Activated CD4-positive, alpha-beta T cell treated with anti-CD3 and anti-CD28 coated beads, Interleukin-2, amount 10 ng/mL, durations not matched to agents 7 days and 5 days (primary cell): ENCODE measurements around the gene MYL9. TPM values are rescaled to one million over a fixed set of nuclear protein-coding genes. Genes with fewer than 3 reads are reported as not detected.

Experiments used
- CTCF ChIA-PET: fragments of 350-600 bp; sonication (Branson Sonifier 250); formaldehyde crosslinking; loops from one replicate; lab custom pipeline; 2021; ENCODE audit warnings: antibody characterized with exemption; lab: Charles Lee
- POLR2A ChIA-PET: fragments of 350-600 bp; sonication (Branson Sonifier 250); formaldehyde crosslinking; loops from one replicate; lab custom pipeline; 2021; ENCODE audit warnings: antibody characterized with exemption; lab: Charles Lee
- DNase-seq: peaks from one replicate; pipeline ENCODE4 v3.0.0-alpha.2; 2020
- H3K27ac Mint-ChIP-seq: one replicate; pipeline ENCODE4 v1.8.0; 2021; ENCODE audit warnings: mild to moderate bottlenecking, moderate library complexity, mixed read lengths
- H3K27me3 Mint-ChIP-seq: one replicate; pipeline ENCODE4 v1.8.0; 2021; ENCODE audit warnings: mixed read lengths
- H3K36me3 Mint-ChIP-seq: one replicate; pipeline ENCODE4 v1.8.0; 2021; ENCODE audit warnings: low read depth, mixed read lengths
- H3K4me1 Mint-ChIP-seq: one replicate; pipeline ENCODE4 v1.8.0; 2021; ENCODE audit warnings: mixed read lengths
- H3K4me3 Mint-ChIP-seq: one replicate; pipeline ENCODE4 v1.8.0; 2021; ENCODE audit warnings: mild to moderate bottlenecking, moderate library complexity, mixed read lengths
- H3K9me3 Mint-ChIP-seq: one replicate; pipeline ENCODE4 v1.8.0; 2021; ENCODE audit warnings: mixed read lengths
- total RNA-seq, 2 experiments: library from RNA; stranded (reverse); gene quantifications; one replicate each; pipeline ENCODE4 v1.2.3, GENCODE V29; 2021

The MYL9 gene
- total RNA-seq, 2 experiments from 2014 or later: 0.25 to 0.42 TPM

DNA sequence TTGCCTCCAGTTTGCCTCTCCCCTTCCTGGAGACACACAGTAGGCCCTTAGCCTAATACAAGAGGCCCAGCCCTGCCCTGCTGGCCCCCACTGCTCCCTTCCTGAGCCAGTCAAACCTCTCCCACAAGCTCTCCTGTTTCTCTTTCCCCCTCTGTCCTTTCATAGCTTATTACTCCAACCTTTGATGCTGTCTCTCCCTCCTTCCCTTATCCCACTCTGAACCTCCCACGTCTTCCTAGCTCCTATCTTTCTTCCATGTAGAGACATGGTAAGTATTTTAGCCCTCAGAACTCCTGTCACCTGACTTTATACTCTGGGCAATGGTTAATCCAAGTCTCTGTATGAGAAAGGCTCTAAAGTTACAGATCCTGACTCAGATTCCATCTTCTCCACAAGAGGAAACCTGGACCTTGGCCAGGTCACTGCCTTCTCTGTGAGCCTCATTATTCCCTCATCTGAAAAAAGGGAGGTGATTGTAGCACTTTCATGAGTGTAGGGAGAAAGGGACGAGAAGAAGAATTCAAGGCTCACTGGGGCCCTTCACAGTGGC, 38.8 kb downstream of the MYL9 start:
- Mint-ChIP-seq H3K4me3 (no peak overlapping the region), H3K4me1 (peaks cover 44% of the 10 kb centered on the region), H3K36me3 (peaks cover 52% of the 10 kb centered on the region), H3K27ac (peak overlapping the region; percentile 6), H3K9me3 (no peaks in the 10 kb centered on the region), H3K27me3 (no peaks in the 10 kb centered on the region)
- DNase-seq: no peak
- ChIA-PET CTCF (interaction anchor here (1.1 to 2.6 kb wide), 4 partner anchors 8 to 26 kb away, joined by 5 to 13 read pairs (median 9); partner anchors contain the start of gene RAB5IF), POLR2A (interaction anchor here (0.5 kb wide), 1 partner anchor 507 kb away, joined by 3 read pairs; no protein-coding TSS in a partner anchor)

DNA sequence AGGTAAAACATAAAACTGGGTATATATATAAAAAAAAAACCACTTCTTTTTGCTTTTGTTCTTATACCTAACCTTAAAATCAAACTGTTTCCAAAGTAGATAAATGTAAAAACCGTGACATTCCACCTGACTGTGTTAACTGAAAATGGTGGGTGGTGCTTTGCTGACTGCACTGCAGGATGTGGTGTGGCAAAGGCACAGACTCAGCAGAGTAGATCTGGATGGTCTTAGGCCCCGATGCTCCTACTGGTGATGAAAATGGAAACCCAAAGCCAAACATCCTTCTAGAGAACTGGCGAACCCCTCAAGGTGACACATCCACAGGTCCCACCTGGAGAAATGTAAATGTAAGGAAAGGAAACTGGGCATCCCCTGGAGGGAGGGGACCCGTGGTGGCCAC, 41.0 kb downstream of the MYL9 start:
- Mint-ChIP-seq H3K27me3 (no peaks in the 10 kb centered on the region), H3K36me3 (peaks cover 39% of the 10 kb centered on the region), H3K27ac (peak overlapping the region; percentile 86), H3K4me3 (no peak overlapping the region), H3K9me3 (no peaks in the 10 kb centered on the region), H3K4me1 (peaks cover 38% of the 10 kb centered on the region)
- ChIA-PET POLR2A (interaction anchor here (0.7 kb wide), 1 partner anchor 91 kb away, joined by 3 read pairs; no protein-coding TSS in a partner anchor), CTCF (interaction anchor here (1.7 kb wide), 1 partner anchor 16 kb away, joined by 4 read pairs; no protein-coding TSS in a partner anchor)
- peak; percentile 60 for DNase-seq

DNA sequence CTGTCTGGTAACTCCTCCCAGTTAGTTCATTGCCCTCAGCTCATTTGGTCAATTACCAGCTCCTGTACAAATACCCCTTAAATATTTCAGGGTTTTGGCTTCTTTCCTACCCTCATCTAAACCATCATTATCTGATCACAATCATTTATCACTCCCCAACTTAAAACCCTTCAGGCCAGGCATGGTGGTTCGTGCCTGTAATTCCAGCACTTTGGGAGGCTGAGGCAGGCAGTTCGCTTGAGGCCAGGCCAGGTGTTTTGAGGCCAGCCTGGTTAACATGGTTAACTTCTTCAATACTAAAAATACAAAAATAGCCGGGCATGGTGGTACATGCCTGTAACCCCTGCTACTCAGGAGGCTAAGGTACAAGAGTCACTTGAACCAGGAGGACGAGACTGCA, 41.5 kb downstream of the MYL9 start:
- H3K27me3 Mint-ChIP-seq: no peaks in the 10 kb centered on the region
- no peak for DNase-seq
- CTCF ChIA-PET: interaction anchor here (0.7 to 1.7 kb wide), 2 partner anchors 16 to 41 kb away, joined by 4 read pairs; no protein-coding TSS in a partner anchor
- POLR2A ChIA-PET: no interaction called here
- peaks cover 40% of the 10 kb centered on the region for H3K36me3 Mint-ChIP-seq
- no peak overlapping the region for H3K4me3 Mint-ChIP-seq
- H3K9me3 Mint-ChIP-seq: no peaks in the 10 kb centered on the region
- H3K4me1 Mint-ChIP-seq: peaks cover 43% of the 10 kb centered on the region
- peak overlapping the region; percentile 86 for H3K27ac Mint-ChIP-seq

DNA sequence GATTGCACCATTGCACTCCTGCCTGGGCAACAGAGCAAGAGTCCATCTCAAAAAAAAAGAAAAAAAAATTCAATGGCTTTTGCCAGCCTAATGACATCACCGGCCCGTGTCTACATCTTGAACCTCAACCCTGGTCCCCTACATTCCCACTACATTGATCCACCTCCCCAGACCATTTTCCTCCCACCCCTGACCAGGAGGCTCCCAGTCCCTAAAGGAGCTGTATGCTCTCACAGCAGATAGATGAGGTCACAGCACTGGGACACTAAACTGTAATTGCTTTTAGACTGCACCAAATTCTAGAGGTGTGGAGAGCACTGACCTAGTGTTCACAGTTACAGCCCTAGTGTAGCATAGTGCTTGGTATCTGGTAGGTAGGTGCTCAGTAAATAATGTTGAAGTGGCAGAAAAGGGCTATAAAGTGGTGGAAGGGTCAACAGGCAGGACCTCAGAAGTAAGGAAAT, 42.7 kb downstream of the MYL9 start:
- no peaks in the 10 kb centered on the region for H3K9me3 Mint-ChIP-seq
- H3K4me3 Mint-ChIP-seq: no peak overlapping the region
- POLR2A ChIA-PET: no interaction called here
- H3K27ac Mint-ChIP-seq: peak overlapping the region; percentile 0
- peaks cover 36% of the 10 kb centered on the region for H3K36me3 Mint-ChIP-seq
- H3K4me1 Mint-ChIP-seq: peaks cover 47% of the 10 kb centered on the region
- DNase-seq: no peak
- CTCF ChIA-PET: interaction anchor here (0.6 to 2.0 kb wide), 5 partner anchors 10 to 171 kb away, joined by 3 to 6 read pairs (median 4); partner anchors contain the start of gene TGIF2
- H3K27me3 Mint-ChIP-seq: no peaks in the 10 kb centered on the region

DNA sequence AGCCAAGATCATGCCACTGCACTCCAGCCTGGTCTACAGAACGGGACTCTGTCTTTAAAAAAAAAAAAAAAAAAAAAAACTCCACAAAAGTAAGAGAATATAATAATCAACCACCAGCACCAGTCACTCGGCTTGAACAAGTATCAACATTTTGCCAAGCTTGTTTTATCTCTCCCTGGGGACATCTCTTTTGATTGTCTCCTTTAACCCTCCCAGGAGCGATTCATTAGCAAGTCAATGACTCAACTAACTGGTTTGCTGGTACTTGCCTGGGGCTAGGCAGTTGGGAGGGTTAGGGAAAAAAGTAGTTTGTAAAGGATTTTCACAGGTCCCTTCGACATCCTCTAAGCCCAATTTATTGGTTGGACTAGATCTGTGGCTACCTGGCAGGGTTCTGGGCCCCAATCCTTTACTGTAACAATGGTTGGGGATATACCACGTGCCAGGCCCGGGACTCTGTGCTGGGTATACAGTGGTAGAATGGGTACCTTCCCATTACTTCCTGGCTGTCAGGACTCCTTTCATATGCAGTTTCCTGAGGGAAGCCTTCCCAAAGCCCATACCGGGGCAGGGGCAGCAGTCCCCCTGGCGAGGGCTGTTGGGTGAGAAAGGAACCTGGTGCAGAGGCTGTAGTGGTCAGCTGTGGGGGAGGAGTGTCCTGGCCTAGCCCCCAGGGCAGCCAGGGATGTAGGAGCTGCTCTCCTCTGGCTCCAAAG, 44.2 kb downstream of the MYL9 start:
- Mint-ChIP-seq H3K4me1 (peaks cover 43% of the 10 kb centered on the region), H3K4me3 (no peak overlapping the region), H3K27me3 (no peaks in the 10 kb centered on the region), H3K27ac (no peak overlapping the region), H3K36me3 (peaks cover 22% of the 10 kb centered on the region), H3K9me3 (no peaks in the 10 kb centered on the region)
- POLR2A ChIA-PET: no interaction called here
- CTCF ChIA-PET: interaction anchor here (0.9 to 2.0 kb wide), 5 partner anchors 8 to 169 kb away, joined by 4 to 6 read pairs (median 4); partner anchors contain the start of gene TGIF2
- DNase-seq: no peak

DNA sequence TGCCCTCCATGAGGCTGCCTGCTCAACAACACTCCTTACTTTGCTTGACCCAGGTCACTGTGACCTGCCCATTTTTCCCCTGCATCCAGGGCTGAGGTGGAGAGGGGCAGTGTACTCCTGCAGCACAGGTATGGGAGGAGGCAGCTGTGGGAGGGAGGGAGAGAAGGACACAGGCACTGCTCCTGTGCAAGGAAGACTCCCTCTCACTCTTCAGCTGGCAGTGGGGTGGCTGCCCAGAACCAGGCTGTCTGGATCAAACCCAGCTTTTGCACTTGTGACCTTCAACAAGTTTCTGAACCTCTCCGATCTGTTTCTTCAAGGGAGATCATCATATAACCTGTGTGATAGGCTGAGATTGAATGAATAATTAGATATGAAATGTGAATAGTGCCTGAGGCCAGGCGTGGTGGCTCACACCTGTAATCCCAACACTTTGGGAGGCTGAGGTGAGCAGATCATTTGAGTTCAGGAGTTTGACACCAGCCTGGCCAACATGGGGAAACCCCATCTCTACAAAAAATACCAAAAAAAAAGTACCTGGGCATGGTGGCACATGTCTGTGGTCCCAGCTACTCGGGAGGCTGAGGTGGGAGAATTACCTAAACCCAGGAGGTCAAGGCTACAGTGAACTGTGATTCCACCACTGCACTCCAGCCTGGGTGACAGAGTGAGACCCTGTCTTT, 46.2 kb downstream of the MYL9 start:
- H3K9me3 Mint-ChIP-seq: no peaks in the 10 kb centered on the region
- DNase-seq: no peak
- H3K4me3 Mint-ChIP-seq: no peak overlapping the region
- CTCF ChIA-PET: interaction anchor here (0.6 to 6.2 kb wide), 8 partner anchors 7 to 37 kb away, joined by 3 to 40 read pairs (median 6); partner anchors contain the start of genes RAB5IF and TGIF2
- H3K27me3 Mint-ChIP-seq: no peaks in the 10 kb centered on the region
- peaks cover 49% of the 10 kb centered on the region for H3K4me1 Mint-ChIP-seq
- H3K36me3 Mint-ChIP-seq: peaks cover 30% of the 10 kb centered on the region
- peak overlapping the region; percentile 31 for H3K27ac Mint-ChIP-seq
- POLR2A ChIA-PET: no interaction called here

DNA sequence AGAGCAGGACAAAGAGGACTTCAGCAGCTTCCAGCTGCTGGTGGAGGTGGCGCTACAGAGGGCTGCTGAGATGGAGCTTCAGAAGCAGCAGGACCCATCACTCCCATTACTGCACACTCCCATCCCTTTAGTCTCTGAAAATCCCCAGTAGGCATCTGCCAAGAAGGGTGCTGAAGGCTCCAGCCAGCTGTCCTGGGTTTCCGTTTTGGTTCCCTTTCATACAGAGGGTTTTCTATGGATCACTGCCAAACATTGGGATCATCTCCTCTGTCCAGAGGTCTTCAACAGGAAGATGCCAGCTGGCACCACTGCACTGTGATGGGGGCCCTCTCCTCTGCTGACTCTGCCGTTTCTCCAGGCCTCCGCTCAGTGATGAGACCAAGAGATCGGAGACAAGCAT, 50.0 kb downstream of the MYL9 start:
- Mint-ChIP-seq H3K4me3 (no peak overlapping the region), H3K27me3 (no peaks in the 10 kb centered on the region), H3K9me3 (no peaks in the 10 kb centered on the region), H3K36me3 (peaks cover 42% of the 10 kb centered on the region), H3K4me1 (peaks cover 71% of the 10 kb centered on the region), H3K27ac (no peak overlapping the region)
- CTCF ChIA-PET: interaction anchor here (1.4 to 6.2 kb wide), 4 partner anchors 11 to 14 kb away, joined by 3 to 40 read pairs (median 9); partner anchors contain the start of gene RAB5IF
- POLR2A ChIA-PET: interaction anchor here (0.5 to 0.6 kb wide), 2 partner anchors 10 to 53 kb away, joined by 3 to 4 read pairs; no protein-coding TSS in a partner anchor
- DNase-seq: no peak

DNA sequence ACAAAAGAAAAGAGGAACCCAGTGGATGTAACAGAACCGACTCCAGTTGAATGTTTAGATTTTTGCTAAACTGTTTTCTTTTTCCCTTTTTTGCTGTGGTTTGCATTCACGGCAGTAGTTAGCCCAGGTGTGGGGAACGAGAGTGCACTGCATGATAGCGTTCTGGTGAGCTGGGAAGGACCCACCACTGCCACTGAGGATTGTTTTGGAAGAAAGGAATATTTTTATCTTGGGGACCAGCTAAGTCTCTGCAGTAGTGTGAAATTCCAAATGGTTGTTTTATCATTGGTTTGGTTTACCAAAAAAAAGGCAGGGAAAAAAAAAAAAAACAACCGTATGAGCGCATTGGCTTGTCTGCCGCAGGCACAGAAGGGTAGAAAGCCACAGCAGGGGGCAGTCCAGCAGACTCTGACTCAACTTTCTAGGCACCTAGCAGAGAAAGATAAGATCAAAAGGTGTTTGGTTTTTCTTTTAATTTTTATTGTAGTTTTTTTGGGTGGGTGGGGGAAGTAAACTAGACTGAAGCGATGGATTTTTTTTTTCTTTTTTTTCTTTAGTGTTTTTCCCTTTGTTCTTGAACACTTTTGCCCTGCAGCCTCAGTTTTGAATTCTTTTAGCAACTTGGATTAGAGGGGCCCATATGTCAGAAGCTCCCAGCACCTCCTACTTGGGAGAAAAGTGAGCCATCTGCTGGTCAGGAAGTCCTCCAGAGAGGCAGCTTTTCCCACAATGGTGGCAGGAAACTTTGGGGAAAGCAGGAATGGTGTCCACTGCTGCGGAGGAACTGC, 50.7 kb downstream of the MYL9 start:
- ChIA-PET POLR2A (interaction anchor here (0.5 to 0.6 kb wide), 2 partner anchors 9 to 52 kb away, joined by 3 to 4 read pairs; no protein-coding TSS in a partner anchor), CTCF (interaction anchor here (1.4 to 6.2 kb wide), 3 partner anchors 11 to 14 kb away, joined by 5 to 40 read pairs (median 13); partner anchors contain the start of gene RAB5IF)
- Mint-ChIP-seq H3K36me3 (peaks cover 42% of the 10 kb centered on the region), H3K4me3 (peak overlapping the region; percentile 61), H3K27ac (peak overlapping the region; percentile 89), H3K27me3 (no peaks in the 10 kb centered on the region), H3K9me3 (no peaks in the 10 kb centered on the region), H3K4me1 (peaks cover 67% of the 10 kb centered on the region)
- DNase-seq: peak; percentile 49

DNA sequence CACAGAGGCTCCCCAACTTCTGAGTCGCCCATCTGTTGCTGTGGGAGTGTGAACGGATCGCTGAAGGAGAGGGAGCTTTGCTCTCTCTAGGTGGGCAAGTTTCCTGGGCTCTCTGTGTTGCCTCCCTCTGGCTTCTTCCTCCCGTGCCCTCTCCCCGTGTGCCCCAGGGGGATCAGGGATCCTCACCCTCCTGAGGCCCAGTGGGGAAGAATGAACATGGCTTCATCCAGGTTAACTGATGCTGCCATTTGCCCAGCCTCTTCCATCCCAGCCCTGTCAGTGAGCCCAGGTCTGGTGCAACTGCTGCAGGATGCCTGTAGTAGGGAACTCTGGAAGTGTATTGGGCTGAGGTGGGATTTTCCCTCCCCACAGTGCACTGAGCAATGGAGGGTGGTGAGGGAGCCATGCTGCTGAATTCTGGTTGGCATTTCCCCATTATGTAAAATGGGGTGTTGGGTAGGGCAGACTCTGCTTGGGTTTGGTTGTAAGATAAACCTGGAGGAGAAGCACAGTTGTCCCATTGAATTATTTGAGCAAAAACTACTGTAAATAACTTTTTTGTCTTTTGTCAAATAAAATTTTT, 52.1 kb downstream of the MYL9 start:
- H3K27ac Mint-ChIP-seq: peak overlapping the region; percentile 75
- H3K27me3 Mint-ChIP-seq: no peaks in the 10 kb centered on the region
- H3K36me3 Mint-ChIP-seq: peaks cover 39% of the 10 kb centered on the region
- H3K9me3 Mint-ChIP-seq: no peaks in the 10 kb centered on the region
- peaks cover 60% of the 10 kb centered on the region for H3K4me1 Mint-ChIP-seq
- DNase-seq: no peak
- ChIA-PET CTCF (interaction anchor here (0.5 to 6.2 kb wide), 9 partner anchors 9 to 1766 kb away, joined by 3 to 40 read pairs (median 6); partner anchors contain the start of gene RAB5IF), POLR2A (interaction anchor here (1.3 kb wide), 1 partner anchor 11 kb away, joined by 4 read pairs; no protein-coding TSS in a partner anchor)
- no peak overlapping the region for H3K4me3 Mint-ChIP-seq

DNA sequence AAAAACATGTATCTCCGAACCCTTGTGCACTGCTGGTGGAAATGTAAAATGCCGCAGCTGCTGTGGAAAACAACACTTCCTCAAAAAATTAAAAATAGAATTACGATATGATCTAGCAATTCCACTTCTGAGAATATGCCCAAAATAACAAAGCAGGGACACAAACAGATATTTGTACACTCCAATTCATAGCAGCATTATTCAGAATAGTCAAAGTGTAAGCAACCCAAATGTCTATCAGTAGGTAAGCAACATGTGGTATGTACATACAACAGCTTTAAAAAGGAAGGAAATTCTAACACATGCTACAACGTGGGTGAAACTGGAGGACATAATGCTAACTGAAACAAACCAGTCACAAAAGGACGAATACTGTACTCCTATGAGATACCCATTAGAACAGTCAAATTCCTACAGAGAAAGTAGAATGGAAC, 58.6 kb downstream of the MYL9 start:
- Mint-ChIP-seq H3K9me3 (no peaks in the 10 kb centered on the region), H3K27me3 (no peaks in the 10 kb centered on the region), H3K4me1 (peaks cover 37% of the 10 kb centered on the region), H3K4me3 (no peak overlapping the region), H3K27ac (peak overlapping the region; percentile 38), H3K36me3 (peaks cover 8% of the 10 kb centered on the region)
- ChIA-PET POLR2A (no interaction called here), CTCF (interaction anchor here (0.6 to 1.4 kb wide), 4 partner anchors 16 to 134 kb away, joined by 3 to 4 read pairs (median 3); no protein-coding TSS in a partner anchor)
- no peak for DNase-seq
